Transverse colon (tissue), 4 donors: ENCODE data around the gene HEXA. TPM values are rescaled to one million over a fixed set of nuclear protein-coding genes. Genes with fewer than 3 reads are reported as not detected.

Source experiments
- DNase-seq: peaks from one replicate; pipeline ENCODE4 v3.0.0-alpha.2; 2019
- H3K27ac ChIP-seq, 4 donors: fragments of 200-600 bp; sonication (generic); 2 replicates each; pipeline ENCODE4 v1.5.1; 2016 to 2018; ENCODE audit warnings: inconsistent platforms in 4 of 4
- H3K27me3 ChIP-seq: fragments of 200-600 bp; sonication (generic); 2 replicates; pipeline ENCODE4 v1.5.1; 2017; ENCODE audit warnings: inconsistent platforms
- H3K36me3 ChIP-seq, 4 donors: fragments of 200-600 bp; sonication (generic); 2 replicates each; pipeline ENCODE4 v1.5.1; 2017 to 2019; ENCODE audit warnings: inconsistent platforms in 4 of 4
- H3K4me1 ChIP-seq, 4 donors: fragments of 200-600 bp; sonication (generic); 2 replicates each; pipeline ENCODE4 v1.5.1; 2017 to 2020; ENCODE audit warnings: inconsistent platforms in 4 of 4
- H3K4me3 ChIP-seq, 4 donors: fragments of 200-600 bp; sonication (generic); 1 replicate in 1 of 4; 2 replicates in 3 of 4; pipeline versions ENCODE4 v1.5.1 to v1.6.1; 2017 to 2019; ENCODE audit warnings: inconsistent platforms in 4 of 4
- H3K9me3 ChIP-seq, 2 donors: fragments of 200-600 bp; sonication (generic); 2 replicates each; pipeline ENCODE4 v1.5.1; 2017 to 2019; ENCODE audit warnings: inconsistent platforms in 2 of 2
- CTCF ChIP-seq, 5 experiments: fragments of 200-600 bp in 3 of 5; fragments of 450-650 bp in 2 of 5; sonication (generic) in 3 of 5; IDR thresholded peaks; 1 replicate in 2 of 5; 2 replicates in 3 of 5; pipeline ENCODE4 v1.5.1; 2016 to 2017; ENCODE audit warnings: antibody characterized with exemption in 5 of 5, inconsistent platforms in 3 of 5, mild to moderate bottlenecking in 2 of 5, moderate library complexity in 1 of 5
- EP300 ChIP-seq: sonication (generic); formaldehyde crosslinking; IDR thresholded peaks from one replicate; pipeline ENCODE4 v1.6.1; 2017; ENCODE audit warnings: antibody characterized with exemption, low read depth
- POLR2A ChIP-seq: fragments of 450-650 bp; IDR thresholded peaks from one replicate; pipeline ENCODE4 v1.6.1; 2016; ENCODE audit warnings: antibody characterized with exemption, mild to moderate bottlenecking, moderate library complexity
- POLR2AphosphoS5 ChIP-seq, 3 donors: sonication (generic); formaldehyde crosslinking; IDR thresholded peaks; one replicate each; pipeline ENCODE4 v1.6.1; 2016; ENCODE audit warnings: antibody characterized with exemption in 3 of 3
- WGBS, 2 donors: methylation state at CpG; one replicate each; pipeline ENCODE4 v1.1.5; 2018; ENCODE audit warnings: low coverage in 1 of 2; 5-methylcytosine and 5-hydroxymethylcytosine counted together
- in situ Hi-C, 4 donors: fragments of 200-750 bp; cut with MboI; loops; one replicate each; pipeline versions ENCODE4 v1.15.0 to v1.15.1; 2017; ENCODE audit warnings: low sequenced_read_pairs in 3 of 4, low pct_ligation_motif_present in 1 of 4, low pct_unique_long_range_greater_than_20kb in 1 of 4
- intact Hi-C: fragments of 100-400 bp; cut with DNase I; formaldehyde crosslinking; loops from one replicate; pipeline ENCODE4 v1.15.1; 2023; ENCODE audit warnings: low total_unique reads
- total RNA-seq, 4 donors: library from RNA; depleted of rRNA; stranded (reverse); fragments of >200 nt; gene quantifications; one replicate each; pipeline ENCODE4 v1.1.0, GENCODE V29; 2016

The HEXA gene
- total RNA-seq, 4 donors from 2014 or later: 19.9 to 69.9 (median 50.9) TPM

- no peak overlapping the region for H3K27ac ChIP-seq
- H3K4me3 ChIP-seq: no peak overlapping the region
- DNase-seq: no peak
- intact Hi-C loops: no loop called here
- in situ Hi-C loops: no loop called here
- no peak for TF ChIP-seq POLR2A
- TF ChIP-seq EP300: no peak
- TF ChIP-seq POLR2AphosphoS5 (IDR thresholded peaks at IDR 0.05): no peak
- no peak for TF ChIP-seq CTCF (IDR thresholded peaks at IDR 0.05)
- WGBS, 2 donors: 81 to 87% methylated on average over 3 of the region's 3 CpGs
- H3K27me3 ChIP-seq: no peaks in the 10 kb centered on the region
- no peaks in the 10 kb centered on the region for H3K9me3 ChIP-seq
- peaks cover 0 to 15% (median 4%) of the 10 kb centered on the region in 4 donors for H3K4me1 ChIP-seq
- peaks cover 0 to 32% (median 7%) of the 10 kb centered on the region in 4 donors for H3K36me3 ChIP-seq
These were observed 17.7 kb downstream of the HEXA start for GRCh38 chr15:72358121-72358520.

GRCh38 chr15:72354496-72354895, 21.3 kb downstream of the HEXA start:
- intact Hi-C loops: no loop called here
- H3K4me3 ChIP-seq: no peak overlapping the region
- TF ChIP-seq POLR2AphosphoS5 (IDR thresholded peaks at IDR 0.05): no peak
- TF ChIP-seq EP300: no peak
- TF ChIP-seq POLR2A: no peak
- no peak for TF ChIP-seq CTCF (IDR thresholded peaks at IDR 0.05)
- H3K36me3 ChIP-seq: peaks cover 0 to 59% (median 23%) of the 10 kb centered on the region in 4 donors
- H3K27me3 ChIP-seq: no peaks in the 10 kb centered on the region
- in situ Hi-C loops: no loop called here
- no peaks in the 10 kb centered on the region for H3K9me3 ChIP-seq
- no peak for DNase-seq
- no peak overlapping the region for H3K27ac ChIP-seq
- 81% methylated on average over 1 of the region's 1 CpG; no CpG with 5 or more reads in 1 of the 2 donors for WGBS, 2 donors
- H3K4me1 ChIP-seq: peaks cover 0 to 15% (median 4%) of the 10 kb centered on the region in 4 donors

- Histone ChIP-seq H3K9me3 (no peaks in the 10 kb centered on the region), H3K4me3 (no peak overlapping the region), H3K27me3 (no peaks in the 10 kb centered on the region), H3K27ac (no peak overlapping the region), H3K4me1 (peaks cover 0 to 4% (median under 1%) of the 10 kb centered on the region in 4 donors), H3K36me3 (peaks cover 0 to 66% (median 28%) of the 10 kb centered on the region in 4 donors)
- in situ Hi-C loops: no loop called here
- intact Hi-C loops: no loop called here
- DNase-seq: no peak
- WGBS, 2 donors: 98% methylated on average over 2 of the region's 2 CpGs; no CpG with 5 or more reads in 1 of the 2 donors
- no peak for TF ChIP-seq EP300
- no peak for TF ChIP-seq CTCF (IDR thresholded peaks at IDR 0.05)
- TF ChIP-seq POLR2A: no peak
- no peak for TF ChIP-seq POLR2AphosphoS5 (IDR thresholded peaks at IDR 0.05)
These were observed 22.5 kb downstream of the HEXA start for GRCh38 chr15:72353266-72353665.

- 81% methylated on average over 3 of the region's 3 CpGs; no CpG with 5 or more reads in 1 of the 2 donors for WGBS, 2 donors
- no peaks in the 10 kb centered on the region for H3K9me3 ChIP-seq
- in situ Hi-C loops: no loop called here
- TF ChIP-seq POLR2A (no peak), EP300 (no peak), POLR2AphosphoS5 (IDR thresholded peaks at IDR 0.05) (no peak), CTCF (IDR thresholded peaks at IDR 0.05) (no peak)
- H3K27me3 ChIP-seq: no peaks in the 10 kb centered on the region
- H3K4me3 ChIP-seq: no peak overlapping the region
- no peaks in the 10 kb centered on the region for H3K4me1 ChIP-seq
- H3K27ac ChIP-seq: no peak overlapping the region
- DNase-seq: no peak
- intact Hi-C loops: no loop called here
- H3K36me3 ChIP-seq: peaks cover 0 to 58% (median 23%) of the 10 kb centered on the region in 4 donors
These were observed 30.0 kb downstream of the HEXA start for GRCh38 chr15:72345806-72346205.
